HTR-8/SVneo (cell line): ENCODE measurements around the gene SEMA6A.
"Not testable (repeated sequence)": the region's sequence is repeated elsewhere in the genome, so short reads cannot be mapped to it uniquely, and the experiment has no call there.

Experiments
- DNase-seq: peaks from one replicate; pipeline ENCODE4 v3.0.0; 2011; ENCODE audit warnings: low spot score, mixed read lengths; ENCODE audit not compliant: insufficient read length
- FAIRE-seq: peaks from 2 replicates; lab custom pipeline; 2011; peaks lifted over from hg19 to GRCh38; lab: Jason Lieb, UNC

Gene SEMA6A

GRCh38 chr5:116527582-116527981 is 47.0 kb downstream of the SEMA6A start:
- DNase-seq: no peak
- no peak for FAIRE-seq

GRCh38 chr5:116525674-116526073 is 48.9 kb downstream of the SEMA6A start:
- FAIRE-seq (no peak), DNase-seq (no peak)

- no peak for DNase-seq
- no peak for FAIRE-seq
Measured at GRCh38 chr5:116524966-116525365, 49.7 kb downstream of the SEMA6A start.

- no peak for DNase-seq
- FAIRE-seq: no peak
Measured at GRCh38 chr5:116524051-116524904, 50.3 kb downstream of the SEMA6A start.

- not testable (repeated sequence) for DNase-seq, FAIRE-seq
Measured at GRCh38 chr5:116523182-116523581, 51.4 kb downstream of the SEMA6A start.

- DNase-seq: no peak
- no peak for FAIRE-seq
Measured at GRCh38 chr5:116522356-116523136, 52.1 kb downstream of the SEMA6A start.

GRCh38 chr5:116521173-116521872 is 53.3 kb downstream of the SEMA6A start:
- DNase-seq (no peak), FAIRE-seq (no peak)

- DNase-seq: no peak
- no peak for FAIRE-seq
Measured at GRCh38 chr5:116520771-116521170, 53.9 kb downstream of the SEMA6A start.

- FAIRE-seq (no peak), DNase-seq (no peak)
Measured at GRCh38 chr5:116518423-116518822, 56.2 kb downstream of the SEMA6A start.

- no peak for FAIRE-seq
- no peak for DNase-seq
Measured at GRCh38 chr5:116517488-116517887, 57.1 kb downstream of the SEMA6A start.

GRCh38 chr5:116516021-116516420 is 58.6 kb downstream of the SEMA6A start:
- DNase-seq (no peak), FAIRE-seq (no peak)

- DNase-seq (no peak), FAIRE-seq (no peak)
Measured at GRCh38 chr5:116514421-116514970, 60.1 kb downstream of the SEMA6A start.

- FAIRE-seq (no peak), DNase-seq (no peak)
Measured at GRCh38 chr5:116510517-116510916, 64.1 kb downstream of the SEMA6A start.

- FAIRE-seq (no peak), DNase-seq (no peak)
Measured at GRCh38 chr5:116509483-116510244, 65.0 kb downstream of the SEMA6A start.

GRCh38 chr5:116508835-116509234 is 65.8 kb downstream of the SEMA6A start:
- DNase-seq: no peak
- FAIRE-seq: no peak

- no peak for FAIRE-seq
- no peak for DNase-seq
Measured at GRCh38 chr5:116507941-116508655, 66.5 kb downstream of the SEMA6A start.

- FAIRE-seq (no peak), DNase-seq (no peak)
Measured at GRCh38 chr5:116507051-116507537, 67.5 kb downstream of the SEMA6A start.

GRCh38 chr5:116506488-116506887 is 68.1 kb downstream of the SEMA6A start:
- DNase-seq (no peak), FAIRE-seq (no peak)

GRCh38 chr5:116504593-116505166 is 69.9 kb downstream of the SEMA6A start:
- DNase-seq (no peak), FAIRE-seq (no peak)
